ENCODE results near the gene ZNF69. TPM values are rescaled to one million over a fixed set of nuclear protein-coding genes. Genes with fewer than 3 reads are reported as not detected.

The ZNF69 gene
- total and polyA plus RNA-seq, 2 of the 13 experiments (the other 11 are each of a cell fraction or from before 2014, with no cell fraction given), result 9.6 to 21.0 TPM

DNA sequence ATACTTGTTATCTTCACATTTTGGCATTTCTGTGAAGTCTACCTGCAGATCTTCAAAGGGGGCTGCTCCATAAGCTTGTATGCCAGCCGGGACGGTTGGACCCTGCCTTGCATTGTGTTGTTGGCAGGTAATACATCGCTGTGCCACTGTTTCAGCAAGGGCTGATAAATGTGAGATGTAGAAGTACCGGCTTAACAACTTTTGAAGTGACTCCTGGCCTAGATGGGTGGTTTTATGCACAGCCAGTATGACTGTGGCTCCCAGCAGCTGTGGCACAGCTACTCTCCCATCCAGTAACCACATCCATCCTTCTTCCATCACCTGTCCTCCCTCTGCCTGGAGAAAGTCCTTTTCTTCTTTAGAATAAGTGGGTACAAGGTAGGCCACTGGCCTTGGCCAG is 57.1 kb downstream of the ZNF69 start:
- no peak overlapping the region for H3K9ac ChIP-seq (ENCODE audit: insufficient read depth, low read depth, low read length)
- no peak overlapping the region for H3K4me3 ChIP-seq (replicated peaks in 1 of 3; ENCODE audit: insufficient read depth in 1 of 3, low read depth in 2 of 3, low read length in 3 of 3)
- H3K9me3 ChIP-seq (ENCODE audit: low read length), result peaks cover 33% of the 10 kb centered on the region
- WGBS (ENCODE audit: low lambda C conversion rate), result 100% methylated on average over 4 of the region's 4 CpGs
- CTCF ChIA-PET (ENCODE audit: low intra/inter-chr PET ratio, low total read pairs), result no interaction called here
- POLR2A ChIA-PET, result no interaction called here
- H3K4me1 ChIP-seq (ENCODE audit: insufficient read depth, low read length), result no peaks in the 10 kb centered on the region
- TF ChIP-seq FOSL2 (CRISPR knock-in tag; IDR thresholded peaks at IDR 0.05) (no peak), CHD4 (IDR thresholded peaks at IDR 0.05; ENCODE audit: borderline replicate concordance, low read length) (no peak)
- in situ Hi-C loops (cut with HindIII; ENCODE audit: extremely low pct_ligation_motif_present, low pct_unique_long_range_greater_than_20kb) (no loop called here), intact Hi-C loops (cut with micrococcal nuclease; ENCODE audit: unreplicated experiment) (no loop called here)
- H2AFZ ChIP-seq (ENCODE audit: low read length), result no peak overlapping the region
- H3K4me2 ChIP-seq (ENCODE audit: low read depth, low read length), result no peak overlapping the region
- H3K27ac ChIP-seq (ENCODE audit: extremely low read length, insufficient read depth, low read length), result no peak overlapping the region
- DNase-seq (ENCODE audit: low spot score), result no peak
- peaks cover 22% of the 10 kb centered on the region for H3K79me2 ChIP-seq (ENCODE audit: insufficient read depth, low read length)
- H3K36me3 ChIP-seq (replicated peaks in 1 of 2; ENCODE audit: control insufficient read depth in 1 of 2, insufficient read depth in 2 of 2, low read length in 2 of 2), result peaks cover 17 to 59% of the 10 kb centered on the region in 2 experiments
- FAIRE-seq, result no peak
- H3K27me3 ChIP-seq (ENCODE audit: control insufficient read depth in 1 of 2, insufficient read depth in 2 of 2, low read length in 2 of 2), result no peaks in the 10 kb centered on the region
- no TSS peak for BruUV-seq (replicated peaks)
- ATAC-seq, result no peak
- no peaks in the 10 kb centered on the region; the same call in 1 of the 2 replicates for H4K20me1 ChIP-seq (ENCODE audit: insufficient read depth, low read length)

DNA sequence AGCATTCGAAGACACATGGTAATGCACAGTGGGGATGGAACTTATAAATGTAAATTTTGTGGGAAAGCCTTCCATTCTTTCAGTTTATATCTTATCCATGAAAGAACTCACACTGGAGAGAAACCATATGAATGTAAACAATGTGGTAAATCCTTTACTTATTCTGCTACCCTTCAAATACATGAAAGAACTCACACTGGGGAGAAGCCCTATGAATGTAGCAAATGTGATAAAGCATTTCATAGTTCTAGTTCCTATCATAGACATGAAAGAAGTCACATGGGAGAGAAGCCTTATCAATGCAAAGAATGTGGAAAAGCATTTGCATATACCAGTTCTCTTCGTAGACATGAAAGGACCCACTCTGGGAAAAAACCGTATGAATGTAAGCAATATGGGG is 61.1 kb downstream of the ZNF69 start:
- CTCF ChIA-PET (ENCODE audit: low intra/inter-chr PET ratio, low total read pairs), result no interaction called here
- Histone ChIP-seq H3K4me1 (ENCODE audit: insufficient read depth, low read length) (no peaks in the 10 kb centered on the region), H3K36me3 (replicated peaks in 1 of 2; ENCODE audit: control insufficient read depth in 1 of 2, insufficient read depth in 2 of 2, low read length in 2 of 2) (peaks cover 18 to 56% of the 10 kb centered on the region in 2 experiments), H3K4me2 (ENCODE audit: low read depth, low read length) (no peak overlapping the region), H3K27ac (ENCODE audit: extremely low read length, insufficient read depth, low read length) (no peak overlapping the region), H3K79me2 (ENCODE audit: insufficient read depth, low read length) (peaks cover 7% of the 10 kb centered on the region), H3K9me3 (ENCODE audit: low read length) (peaks cover 22% of the 10 kb centered on the region), H4K20me1 (ENCODE audit: insufficient read depth, low read length) (no peaks in the 10 kb centered on the region; the same call in 1 of the 2 replicates), H2AFZ (ENCODE audit: low read length) (no peak overlapping the region), H3K9ac (ENCODE audit: insufficient read depth, low read depth, low read length) (no peak overlapping the region), H3K4me3 (replicated peaks in 1 of 3; ENCODE audit: insufficient read depth in 1 of 3, low read depth in 2 of 3, low read length in 3 of 3) (no peak overlapping the region), H3K27me3 (ENCODE audit: control insufficient read depth in 1 of 2, insufficient read depth in 2 of 2, low read length in 2 of 2) (no peaks in the 10 kb centered on the region)
- POLR2A ChIA-PET, result no interaction called here
- WGBS (ENCODE audit: low lambda C conversion rate), result 83% methylated on average over 3 of the region's 3 CpGs
- no peak for FAIRE-seq
- ATAC-seq, result no peak
- no peak for DNase-seq (ENCODE audit: low spot score)
- BruUV-seq (replicated peaks), result no TSS peak
- TF ChIP-seq ZKSCAN5 (CRISPR knock-in tag; IDR thresholded peaks at IDR 0.05) (no peak), NFKBIZ (CRISPR knock-in tag; IDR thresholded peaks at IDR 0.05) (no peak), ZSCAN30 (CRISPR knock-in tag; IDR thresholded peaks at IDR 0.05) (no peak), ZNF629 (CRISPR knock-in tag; conservative IDR thresholded peaks at IDR 0.05) (no peak), RBM39 (IDR thresholded peaks at IDR 0.05; ENCODE audit: low read depth, low read length, poor library complexity, severe bottlenecking) (no peak), ZFP36L1 (CRISPR knock-in tag; IDR thresholded peaks at IDR 0.05) (no peak), TCF7 (IDR thresholded peaks at IDR 0.05; ENCODE audit: low read depth) (no peak), TRIM24 (CRISPR knock-in tag; IDR thresholded peaks at IDR 0.05) (no peak), ZNF263 (CRISPR knock-in tag; IDR thresholded peaks at IDR 0.05) (no peak)
- TF ChIP-seq, protein P1, sequence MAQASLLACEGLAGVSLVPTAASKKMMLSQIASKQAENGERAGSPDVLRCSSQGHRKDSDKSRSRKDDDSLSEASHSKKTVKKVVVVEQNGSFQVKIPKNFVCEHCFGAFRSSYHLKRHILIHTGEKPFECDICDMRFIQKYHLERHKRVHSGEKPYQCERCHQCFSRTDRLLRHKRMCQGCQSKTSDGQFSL (CRISPR knock-in tag; IDR thresholded peaks at IDR 0.05), result no peak
- in situ Hi-C loops (cut with HindIII; ENCODE audit: extremely low pct_ligation_motif_present, low pct_unique_long_range_greater_than_20kb) (no loop called here), intact Hi-C loops (cut with micrococcal nuclease; ENCODE audit: unreplicated experiment) (no loop called here)
